IPS-18c (cell line): ENCODE data around the gene SLC22A1.
"Not testable (repeated sequence)": the region's sequence is repeated elsewhere in the genome, so short reads cannot be mapped to it uniquely, and the experiment has no call there.

Experiments used
- H3K4me3 ChIP-seq: 2 replicates; pipeline ENCODE4 v1.7.0; 2013; ENCODE audit warnings: low read depth, mild to moderate bottlenecking, low read length, moderate library complexity; ENCODE audit not compliant: insufficient read depth
- H3K9me3 ChIP-seq: one replicate; pipeline ENCODE4 v1.6.1; 2013; ENCODE audit warnings: mild to moderate bottlenecking, low read length, moderate library complexity; ENCODE audit not compliant: control insufficient read depth, insufficient read depth

Gene SLC22A1

DNA sequence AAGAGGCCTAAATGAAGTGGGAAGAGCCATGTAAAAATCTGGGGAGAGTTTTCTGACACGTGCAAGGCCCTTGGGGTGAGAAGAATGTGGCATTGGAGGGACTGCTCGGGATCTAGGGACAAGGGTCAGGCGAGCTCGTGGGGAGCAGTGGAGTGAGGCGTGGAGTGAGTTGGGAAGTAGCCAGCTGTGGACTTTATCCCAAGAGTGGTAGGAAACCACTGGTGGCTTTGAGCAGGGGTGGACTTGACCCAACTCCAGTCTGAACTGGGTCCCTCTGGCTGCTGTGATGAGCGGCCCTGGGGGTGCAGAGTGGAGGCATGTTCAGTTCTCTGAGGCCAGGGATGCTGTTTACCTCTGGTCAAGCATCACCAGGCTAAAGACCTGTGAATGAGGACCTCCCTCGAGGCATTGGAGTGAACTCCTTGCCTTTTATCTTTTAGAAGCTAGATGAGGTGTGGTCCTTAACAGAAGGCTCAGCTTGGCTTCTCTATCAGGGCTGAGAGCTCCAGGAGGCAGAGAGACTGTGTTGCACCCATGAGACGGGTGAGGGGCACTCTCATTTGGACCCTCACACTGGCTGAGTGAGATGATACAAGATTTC lies 20.6 kb downstream of the SLC22A1 start:
- H3K9me3 ChIP-seq = no peaks in the 10 kb centered on the region
- H3K4me3 ChIP-seq = no peak overlapping the region

- Histone ChIP-seq H3K4me3 (no peak overlapping the region), H3K9me3 (no peaks in the 10 kb centered on the region)
Observed at GRCh38 chr6:160146454-160147145, 25.0 kb downstream of the SLC22A1 start.

GRCh38 chr6:160147146-160147536 lies 25.5 kb downstream of the SLC22A1 start:
- H3K9me3 ChIP-seq = no peaks in the 10 kb centered on the region

GRCh38 chr6:160154471-160154870 lies 32.9 kb downstream of the SLC22A1 start:
- Histone ChIP-seq H3K4me3 (no peak overlapping the region), H3K9me3 (peaks cover 2% of the 10 kb centered on the region)

More at GRCh38 chr6:160147146-160147536, 25.5 kb downstream of the SLC22A1 start:
- no peak overlapping the region for H3K4me3 ChIP-seq

- peaks cover 2% of the 10 kb centered on the region for H3K9me3 ChIP-seq
Observed at GRCh38 chr6:160156842-160157241, 35.2 kb downstream of the SLC22A1 start.

GRCh38 chr6:160160450-160160849 lies 38.8 kb downstream of the SLC22A1 start:
- no peak overlapping the region for H3K4me3 ChIP-seq
- peaks cover 2% of the 10 kb centered on the region for H3K9me3 ChIP-seq

More at GRCh38 chr6:160156842-160157241, 35.2 kb downstream of the SLC22A1 start:
- no peak overlapping the region for H3K4me3 ChIP-seq

DNA sequence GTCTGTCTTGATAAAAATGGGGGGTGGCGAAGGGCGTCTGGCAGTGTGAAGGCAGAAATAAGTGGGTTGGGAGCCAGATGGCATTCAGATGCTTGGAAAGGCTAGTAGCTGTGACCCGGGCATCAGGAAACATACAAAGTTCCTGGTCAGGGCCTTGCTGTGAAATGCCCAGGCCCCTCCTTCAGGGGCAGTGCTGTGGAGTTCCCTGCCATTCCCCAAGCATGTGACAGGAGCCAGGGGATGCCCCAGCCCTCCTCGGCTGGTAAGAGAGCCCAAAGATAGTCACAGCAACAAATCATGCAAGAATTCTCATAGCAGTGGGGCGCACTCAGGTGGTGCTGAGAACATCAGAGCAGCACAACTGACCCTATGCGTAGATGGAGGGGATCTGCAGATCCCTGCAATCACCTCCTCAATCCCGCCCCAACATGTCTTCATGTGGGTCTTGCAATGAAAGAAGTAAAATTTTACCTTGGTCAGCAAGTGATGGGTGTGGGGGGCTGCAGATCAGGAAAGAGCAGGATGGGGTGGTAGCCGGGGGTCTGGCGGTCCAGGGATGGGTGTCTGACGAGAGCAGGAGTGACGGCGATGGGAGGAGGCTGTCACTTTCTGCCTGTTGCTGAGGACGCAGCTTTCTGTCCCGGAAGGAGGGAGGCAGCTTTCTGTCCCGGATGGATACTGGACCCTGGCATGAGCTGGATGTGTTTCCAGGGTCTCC lies 39.5 kb downstream of the SLC22A1 start:
- Histone ChIP-seq H3K4me3 (no peak overlapping the region), H3K9me3 (peaks cover 2% of the 10 kb centered on the region)

GRCh38 chr6:160161647-160161986 lies 40.0 kb downstream of the SLC22A1 start:
- H3K4me3 ChIP-seq = no peak overlapping the region
- H3K9me3 ChIP-seq = peaks cover 2% of the 10 kb centered on the region

DNA sequence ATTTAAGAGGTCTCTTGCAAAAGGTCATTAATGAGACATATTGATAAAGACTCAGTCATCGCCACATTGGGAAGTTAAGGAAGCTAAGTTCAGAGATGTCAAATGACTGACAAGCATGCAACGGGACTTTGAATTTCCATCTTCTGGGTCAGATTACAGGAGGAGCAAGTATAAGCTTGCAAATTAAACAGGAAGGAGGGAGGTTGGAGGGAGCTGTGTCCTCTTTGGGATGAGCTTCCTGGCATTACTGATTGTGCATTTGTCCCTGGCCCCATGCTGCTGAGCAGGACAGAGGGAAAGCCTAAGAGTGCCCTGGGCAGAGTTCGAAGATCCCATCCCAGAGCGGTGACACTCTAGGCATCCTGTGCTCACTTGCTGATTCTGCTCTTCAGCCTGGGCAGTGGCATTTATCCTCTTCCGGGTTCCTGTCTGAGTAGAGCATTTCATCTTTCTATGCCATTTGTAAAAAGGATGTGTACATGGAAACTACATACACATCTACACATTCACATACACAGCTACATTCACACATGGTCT lies 40.5 kb downstream of the SLC22A1 start:
- Histone ChIP-seq H3K9me3 (peaks cover 2% of the 10 kb centered on the region), H3K4me3 (no peak overlapping the region)

GRCh38 chr6:160163425-160163824 lies 41.8 kb downstream of the SLC22A1 start:
- H3K4me3 ChIP-seq = no peak overlapping the region

GRCh38 chr6:160163912-160164311 lies 42.3 kb downstream of the SLC22A1 start:
- Histone ChIP-seq H3K9me3 (peaks cover 2% of the 10 kb centered on the region), H3K4me3 (no peak overlapping the region)

More at GRCh38 chr6:160163425-160163824, 41.8 kb downstream of the SLC22A1 start:
- H3K9me3 ChIP-seq = peaks cover 2% of the 10 kb centered on the region

GRCh38 chr6:160165928-160166327 lies 44.3 kb downstream of the SLC22A1 start:
- not testable (repeated sequence) for H3K4me3 ChIP-seq, H3K9me3 ChIP-seq

GRCh38 chr6:160167604-160168399 lies 46.2 kb downstream of the SLC22A1 start:
- Histone ChIP-seq H3K9me3 (no peaks in the 10 kb centered on the region), H3K4me3 (no peak overlapping the region)

- Histone ChIP-seq H3K9me3 (no peaks in the 10 kb centered on the region), H3K4me3 (no peak overlapping the region)
Observed at GRCh38 chr6:160170018-160170680, 48.5 kb downstream of the SLC22A1 start.

DNA sequence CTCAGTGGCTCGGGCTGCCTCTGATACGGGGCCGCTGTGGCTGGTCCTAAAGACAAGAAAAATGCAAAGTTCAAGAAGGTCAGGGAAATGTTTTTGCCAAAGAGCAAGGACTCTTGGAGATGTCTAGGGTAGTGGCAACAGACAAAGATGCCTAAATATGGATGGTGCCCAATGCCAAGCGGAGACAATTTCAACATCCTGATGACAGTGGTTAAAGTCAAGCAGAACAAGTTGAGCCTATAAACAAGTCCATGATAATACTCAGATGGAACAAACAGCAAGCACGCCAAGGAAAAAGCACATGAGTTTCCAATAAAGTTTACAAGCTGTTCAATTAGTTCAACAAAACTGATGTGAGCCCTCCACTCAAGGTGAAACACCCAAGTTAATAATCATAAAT lies 51.1 kb downstream of the SLC22A1 start:
- no peak overlapping the region for H3K4me3 ChIP-seq
- no peaks in the 10 kb centered on the region for H3K9me3 ChIP-seq

DNA sequence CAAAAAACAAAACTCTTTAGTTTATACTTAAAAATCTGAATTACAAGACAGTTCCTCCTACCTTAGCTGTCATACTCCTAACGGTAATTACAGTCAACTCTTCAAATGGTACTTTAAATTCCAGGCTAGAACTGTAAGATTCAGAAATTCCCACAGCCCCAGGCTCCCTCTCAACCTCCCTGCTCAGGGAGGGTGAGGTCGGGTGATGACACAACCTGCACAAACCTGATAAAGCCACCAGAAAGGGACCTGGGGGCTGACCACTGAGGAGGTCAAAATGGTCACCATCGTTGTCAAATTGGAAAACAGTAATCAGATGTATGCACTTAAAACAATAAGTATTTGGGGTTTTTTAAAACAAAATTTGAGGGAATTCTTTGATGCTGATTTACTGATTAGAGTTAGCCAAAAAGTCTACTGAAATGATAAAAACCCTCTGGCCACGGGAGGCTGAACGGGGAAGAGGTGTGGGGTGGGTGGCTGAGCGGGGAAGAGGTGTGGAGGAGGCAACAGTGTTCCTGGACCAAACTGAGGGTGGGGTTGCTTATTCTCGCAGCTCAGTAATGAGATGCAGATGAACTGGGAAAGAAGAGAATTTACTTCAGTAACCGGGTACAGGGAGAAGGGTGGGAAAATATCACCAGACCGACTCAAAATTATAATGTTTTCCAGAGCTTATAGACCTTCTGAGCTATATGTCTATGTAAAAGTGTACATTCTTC lies 52.4 kb downstream of the SLC22A1 start:
- Histone ChIP-seq H3K9me3 (no peaks in the 10 kb centered on the region), H3K4me3 (no peak overlapping the region)
